Islet precursor cell (in vitro differentiated cells): ENCODE results near the gene DAND5.
A peak's percentile ranks its signal among the peaks of the same experiment; 100 is the strongest.
"Not testable (repeated sequence)": the region's sequence is repeated elsewhere in the genome, so short reads cannot be mapped to it uniquely, and the experiment has no call there.

Experiments used
- DNase-seq: peaks from one replicate; pipeline ENCODE4 v3.0.0-alpha.2; 2018

The DAND5 gene

GRCh38 chr19:12967907-12968306, 1.5 kb upstream of the DAND5 start:
- DNase-seq, result no peak

- DNase-seq, result no peak
Measured at GRCh38 chr19:12970070-12970820, 869 bp downstream of the DAND5 start.

DNA sequence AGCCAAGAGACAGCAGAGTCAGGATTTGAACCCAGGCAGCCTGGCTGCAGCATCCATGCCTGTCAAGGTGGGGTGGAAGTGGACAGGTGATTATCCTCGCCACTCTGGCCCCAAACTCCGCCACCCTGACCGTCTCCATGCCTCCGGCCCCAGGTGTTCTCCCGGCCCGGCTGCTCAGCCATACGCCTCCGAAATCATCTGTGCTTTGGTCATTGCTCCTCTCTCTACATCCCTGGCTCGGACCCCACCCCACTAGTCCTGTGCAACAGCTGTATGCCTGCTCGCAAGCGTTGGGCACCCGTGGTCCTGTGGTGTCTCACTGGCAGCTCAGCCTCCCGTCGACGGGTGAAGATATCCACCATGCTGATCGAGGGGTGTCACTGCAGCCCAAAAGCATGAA, 3.9 kb downstream of the DAND5 start:
- DNase-seq, result no peak

GRCh38 chr19:12974301-12975220, 5.2 kb downstream of the DAND5 start:
- DNase-seq, result no peak

- no peak for DNase-seq
Measured at GRCh38 chr19:12975221-12975741, 5.9 kb downstream of the DAND5 start.

GRCh38 chr19:12976109-12976508, 6.7 kb downstream of the DAND5 start:
- not testable (repeated sequence) for DNase-seq

DNA sequence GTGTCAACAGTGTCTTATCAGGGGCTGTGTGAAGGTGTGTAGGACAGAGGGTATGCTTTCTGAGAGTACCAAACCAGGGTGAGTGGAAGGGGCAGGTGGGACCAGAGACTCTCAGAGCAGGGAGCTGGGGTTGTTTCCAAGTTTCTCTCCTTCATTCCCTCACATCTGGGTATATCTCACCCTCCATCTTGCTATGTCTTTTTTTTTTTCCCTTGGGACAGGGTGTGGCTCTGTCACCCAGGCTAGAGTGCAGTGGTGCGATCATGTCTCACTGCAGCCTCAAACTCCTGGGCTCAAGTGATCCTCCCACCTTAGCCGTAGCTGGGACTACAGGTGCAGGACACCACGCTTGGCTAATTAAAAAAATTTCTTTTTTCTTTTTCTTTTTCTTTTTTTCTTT, 10.6 kb downstream of the DAND5 start:
- DNase-seq, result no peak

DNA sequence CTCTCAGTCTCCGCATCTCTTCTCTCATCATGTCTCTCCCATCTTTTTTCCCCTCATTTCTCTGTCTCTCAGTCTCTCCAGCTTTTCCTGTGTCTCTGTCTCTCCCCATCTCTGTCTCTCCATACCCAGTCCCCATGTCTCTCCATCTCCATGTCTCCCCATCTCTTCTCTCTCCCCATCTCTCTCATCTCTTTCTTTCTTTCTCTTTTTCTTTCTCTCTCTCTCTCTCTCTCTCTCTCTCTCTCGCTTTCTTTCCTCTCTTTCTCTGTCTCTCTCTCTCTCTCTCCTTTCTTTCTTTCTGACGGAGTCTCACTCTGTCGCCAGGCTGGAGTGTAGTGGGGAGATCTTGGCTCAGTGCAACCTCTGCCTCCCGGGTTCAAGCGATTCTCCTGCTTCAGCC, 13.3 kb downstream of the DAND5 start:
- DNase-seq, result no peak

GRCh38 chr19:12983091-12983490, 13.7 kb downstream of the DAND5 start:
- no peak for DNase-seq

DNA sequence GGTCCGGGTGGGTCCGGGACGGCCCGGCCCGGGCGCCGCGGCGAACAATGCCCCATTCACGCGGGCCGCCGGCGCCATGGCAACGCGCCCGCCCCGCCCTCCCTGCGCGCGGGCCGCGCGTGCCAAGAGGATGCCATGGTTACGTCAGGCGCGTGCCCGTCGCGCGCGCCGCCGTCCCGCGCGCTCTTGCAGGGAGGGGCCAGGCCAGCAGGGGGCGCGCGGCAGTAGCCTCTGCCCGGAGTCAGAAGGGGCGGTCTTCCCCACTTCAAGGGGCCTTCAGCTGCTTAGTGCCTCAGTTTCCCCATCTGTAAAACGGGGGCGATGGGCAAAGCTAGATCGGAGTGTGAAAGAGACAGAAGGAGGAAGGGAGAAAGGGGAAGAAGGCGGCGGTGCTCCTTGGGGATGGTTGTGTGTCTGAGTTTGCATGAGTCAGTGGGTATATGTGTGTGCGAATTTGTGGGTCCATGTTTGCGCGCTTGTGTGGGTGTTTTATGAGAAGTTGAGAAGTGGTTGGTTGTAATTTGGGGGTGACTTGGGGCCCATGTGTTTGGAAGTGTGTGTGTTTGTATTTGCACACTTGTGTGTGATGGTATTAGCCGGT, 14.3 kb downstream of the DAND5 start:
- DNase-seq, result peak; percentile 85

DNA sequence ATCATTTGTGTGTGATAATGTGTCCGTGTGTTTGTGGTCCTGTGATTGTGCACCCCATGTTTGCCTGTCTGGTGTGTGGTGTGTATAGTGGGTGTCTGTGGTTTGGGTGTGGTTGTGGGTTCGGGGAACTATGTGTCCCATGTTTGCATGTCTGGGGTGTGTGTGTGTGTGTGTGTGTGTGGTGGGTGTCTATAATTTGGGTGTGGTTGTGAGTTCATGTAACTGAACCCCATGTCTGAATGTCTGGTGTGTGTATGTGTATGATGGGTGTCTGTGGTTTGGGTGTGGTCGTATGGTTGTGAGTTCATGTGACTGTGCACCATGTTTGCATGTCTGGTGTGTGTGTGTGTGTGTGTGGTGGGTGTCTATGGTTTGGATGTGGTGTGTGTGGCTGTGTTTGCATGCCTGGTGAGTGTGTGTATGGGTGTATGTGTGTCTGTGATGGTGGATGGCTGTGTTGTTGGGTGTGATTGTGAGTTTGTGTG, 14.8 kb downstream of the DAND5 start:
- DNase-seq, result no peak

GRCh38 chr19:12984683-12985048, 15.3 kb downstream of the DAND5 start:
- DNase-seq, result peak; percentile 42

DNA sequence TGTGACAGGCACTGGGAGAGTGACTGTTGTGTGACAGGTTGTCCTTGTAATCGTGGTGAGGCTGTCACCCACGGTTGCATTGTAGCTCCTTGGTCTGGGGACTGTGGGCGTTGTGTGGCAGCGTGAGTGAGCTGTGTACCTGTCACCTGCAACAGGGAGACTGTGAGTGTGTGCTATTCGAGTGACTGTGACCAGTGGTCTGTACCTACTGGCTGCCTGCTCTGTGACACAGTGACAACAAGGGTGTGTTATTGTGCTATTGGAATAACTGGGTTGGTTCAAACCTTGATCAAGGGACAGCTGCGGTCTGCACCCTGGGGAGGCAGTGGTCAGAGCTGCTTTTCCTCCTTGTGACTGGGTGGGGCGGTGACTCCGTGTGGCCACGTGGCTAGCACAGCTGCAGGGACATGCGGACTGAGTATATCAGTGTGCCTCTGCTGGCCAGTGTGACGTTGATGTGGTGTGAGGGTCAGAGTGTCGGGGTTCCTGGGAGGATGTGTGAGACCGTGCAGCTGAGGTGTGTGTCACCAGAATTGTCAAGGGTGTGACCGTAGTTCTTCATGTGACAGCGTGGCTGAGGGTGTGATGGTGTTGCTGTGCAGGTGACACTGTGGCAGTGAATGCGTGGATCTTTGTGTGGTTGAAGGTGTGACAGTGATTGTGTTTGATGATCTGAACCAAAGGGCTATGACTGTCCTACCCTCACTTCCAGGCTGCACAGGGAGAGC, 15.8 kb downstream of the DAND5 start:
- no peak for DNase-seq

- DNase-seq, result no peak
Measured at GRCh38 chr19:12986726-12987125, 17.4 kb downstream of the DAND5 start.

- no peak for DNase-seq
Measured at GRCh38 chr19:12987190-12987589, 17.8 kb downstream of the DAND5 start.

GRCh38 chr19:12987781-12988180, 18.4 kb downstream of the DAND5 start:
- no peak for DNase-seq

DNA sequence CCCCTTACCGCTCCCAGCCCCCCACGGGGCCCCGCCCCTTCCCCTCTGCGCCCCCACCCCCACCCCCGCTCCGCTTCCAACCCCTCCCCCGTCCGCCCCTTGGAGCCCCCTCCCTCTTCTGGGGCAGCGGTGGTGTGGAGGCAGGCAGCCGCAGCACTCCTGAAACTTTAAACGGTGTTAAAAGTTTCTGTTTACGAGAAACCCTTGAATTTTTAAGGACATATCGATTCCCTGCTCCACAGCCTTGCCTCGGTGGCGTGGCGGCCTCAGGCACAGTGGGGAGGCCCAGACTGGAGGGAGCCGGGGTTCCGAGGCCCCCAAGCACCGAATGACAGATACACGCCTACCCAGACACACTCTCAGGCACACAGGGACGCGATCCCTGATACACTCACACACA, 21.1 kb downstream of the DAND5 start:
- no peak for DNase-seq

GRCh38 chr19:12990853-12991252, 21.5 kb downstream of the DAND5 start:
- no peak for DNase-seq

- no peak for DNase-seq
Measured at GRCh38 chr19:12991296-12991695, 21.9 kb downstream of the DAND5 start.

- no peak for DNase-seq
Measured at GRCh38 chr19:12992729-12993128, 23.4 kb downstream of the DAND5 start.

- DNase-seq, result no peak
Measured at GRCh38 chr19:12993562-12993961, 24.2 kb downstream of the DAND5 start.
